HG02840 (cell line): ENCODE measurements around the gene ADARB1.

Experiments
- ATAC-seq: cut with Tn5 transposase; IDR thresholded peaks from one replicate; pipeline ENCODE4 v1.9.1; 2021; ENCODE audit warnings: mild to moderate bottlenecking, moderate library complexity, moderate number of reproducible peaks; ENCODE audit not compliant: unreplicated experiment, low FRiP score

ADARB1 gene

GRCh38 chr21:45258466-45258865 lies 184.1 kb downstream of the ADARB1 start:
- no peak for ATAC-seq

- no peak for ATAC-seq
Observed at GRCh38 chr21:45259206-45259840, 184.9 kb downstream of the ADARB1 start.

GRCh38 chr21:45260191-45260825 lies 185.9 kb downstream of the ADARB1 start:
- ATAC-seq: no peak

- no peak for ATAC-seq
Observed at GRCh38 chr21:45261093-45261492, 186.7 kb downstream of the ADARB1 start.

GRCh38 chr21:45262041-45262581 lies 187.7 kb downstream of the ADARB1 start:
- ATAC-seq: no peak

- ATAC-seq: no peak
Observed at GRCh38 chr21:45262616-45263015, 188.2 kb downstream of the ADARB1 start.

- ATAC-seq: no peak
Observed at GRCh38 chr21:45263534-45263933, 189.2 kb downstream of the ADARB1 start.

GRCh38 chr21:45264146-45264911 lies 189.9 kb downstream of the ADARB1 start:
- ATAC-seq: no peak

GRCh38 chr21:45264912-45265515 lies 190.6 kb downstream of the ADARB1 start:
- ATAC-seq: no peak

GRCh38 chr21:45265721-45266517 lies 191.5 kb downstream of the ADARB1 start:
- no peak for ATAC-seq

- no peak for ATAC-seq
Observed at GRCh38 chr21:45266518-45267389, 192.4 kb downstream of the ADARB1 start.

- no peak for ATAC-seq
Observed at GRCh38 chr21:45267390-45267760, 193.0 kb downstream of the ADARB1 start.

GRCh38 chr21:45269861-45270260 lies 195.5 kb downstream of the ADARB1 start:
- no peak for ATAC-seq

GRCh38 chr21:45270306-45270821 lies 196.0 kb downstream of the ADARB1 start:
- ATAC-seq: no peak
